GM12892 (cell line): ENCODE measurements around the gene FPGS.

Experiments
- POLR2A ChIP-seq: IDR thresholded peaks from 2 replicates; pipeline ENCODE4 v1.6.1; 2011; ENCODE audit warnings: low read depth, low read length, control low read depth
- POLR2AphosphoS5 ChIP-seq: IDR thresholded peaks from 2 replicates; pipeline ENCODE4 v1.6.1; 2011; ENCODE audit warnings: low read depth, low read length, control low read depth
- TAF1 ChIP-seq: IDR thresholded peaks from 2 replicates; pipeline ENCODE4 v1.6.1; 2011; ENCODE audit warnings: low read depth, mild to moderate bottlenecking, control low read depth, low read length, borderline replicate concordance

GRCh38 chr9:127771570-127772189 lies 31.0 kb upstream of the FPGS start:
- TF ChIP-seq POLR2AphosphoS5: no peak
- TF ChIP-seq POLR2A: no peak
- 0 out of 2 replicates have a peak, but pooled peaks have one; percentile 11 for TF ChIP-seq TAF1
